HG03354 (cell line): Measurements from ENCODE around the gene NR1H3.
"Not testable (repeated sequence)": the region's sequence is repeated elsewhere in the genome, so short reads cannot be mapped to it uniquely, and the experiment has no call there.

Source experiments
- ATAC-seq: cut with Tn5 transposase; IDR thresholded peaks from one replicate; pipeline ENCODE4 v1.9.1; 2021; ENCODE audit warnings: mild to moderate bottlenecking; ENCODE audit not compliant: unreplicated experiment, poor library complexity, severe bottlenecking

Gene NR1H3

DNA sequence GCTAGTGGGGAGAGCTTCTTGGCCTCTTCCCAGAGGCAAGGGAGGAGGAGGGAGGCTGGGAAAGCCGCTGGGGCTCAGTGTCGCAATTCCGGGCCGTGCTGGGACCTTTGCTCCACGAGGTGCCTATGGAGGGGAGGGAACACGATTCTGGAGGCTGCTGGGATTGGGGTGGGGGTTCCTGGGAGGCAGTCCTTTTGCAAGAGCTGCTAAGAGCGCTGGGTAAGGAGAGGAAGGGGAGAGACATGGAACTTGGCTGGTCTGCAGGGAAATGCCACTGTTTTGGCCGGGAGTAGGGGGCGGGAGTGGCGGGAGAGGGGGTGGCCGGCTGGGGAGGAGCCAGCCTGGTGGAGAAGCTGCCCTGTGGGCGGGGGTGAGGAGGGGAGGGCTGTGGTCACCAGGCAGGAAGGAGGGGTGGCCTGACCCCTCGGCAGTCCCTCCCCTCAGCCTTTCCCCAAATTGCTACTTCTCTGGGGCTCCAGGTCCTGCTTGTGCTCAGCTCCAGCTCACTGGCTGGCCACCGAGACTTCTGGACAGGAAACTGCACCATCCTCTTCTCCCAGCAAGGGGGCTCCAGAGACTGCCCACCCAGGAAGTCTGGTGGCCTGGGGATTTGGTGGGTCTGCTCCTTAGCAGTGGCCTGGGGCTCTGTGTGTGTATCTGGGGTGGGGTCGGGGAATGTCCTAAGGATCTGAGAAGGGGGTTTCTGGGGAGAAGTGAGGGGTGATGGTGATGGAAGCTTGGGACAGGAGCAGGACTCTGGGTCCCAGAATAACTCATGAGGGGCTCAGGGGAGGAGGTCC is at the start of gene NR1H3:
Gene NR1H3, plus strand, starts transcription at position 480 of the 800 bp plus-strand sequence. CDS start 1,221 bp downstream, outside the sequence.
- ATAC-seq = no peak

DNA sequence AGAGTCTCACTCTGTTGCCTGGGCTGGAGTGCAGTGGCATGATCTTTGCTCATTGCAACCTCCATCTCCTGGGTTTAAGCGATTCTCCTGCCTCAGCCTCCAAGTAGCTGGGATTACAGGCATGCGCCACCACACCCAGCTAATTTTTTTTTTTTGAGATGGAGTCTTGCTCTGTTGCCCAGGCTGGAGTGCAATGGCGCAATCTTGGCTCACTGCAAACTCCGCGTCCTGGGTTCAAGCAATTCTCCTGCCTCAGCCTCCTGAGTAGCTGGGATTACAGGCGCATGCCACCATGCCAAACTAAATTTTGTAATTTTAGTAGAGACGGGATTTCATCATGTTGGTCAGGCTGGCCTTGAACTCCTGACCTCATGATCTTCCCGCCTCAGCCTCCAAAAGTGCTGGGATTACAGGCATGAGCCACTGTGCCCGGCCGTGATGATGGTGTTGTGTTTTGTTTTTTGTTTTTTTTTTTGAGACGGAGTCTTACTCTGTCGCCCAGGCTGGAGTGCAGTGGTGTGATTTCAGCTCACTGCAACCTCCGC is 49.7 kb upstream of the NR1H3 start:
- not testable (repeated sequence) for ATAC-seq

DNA sequence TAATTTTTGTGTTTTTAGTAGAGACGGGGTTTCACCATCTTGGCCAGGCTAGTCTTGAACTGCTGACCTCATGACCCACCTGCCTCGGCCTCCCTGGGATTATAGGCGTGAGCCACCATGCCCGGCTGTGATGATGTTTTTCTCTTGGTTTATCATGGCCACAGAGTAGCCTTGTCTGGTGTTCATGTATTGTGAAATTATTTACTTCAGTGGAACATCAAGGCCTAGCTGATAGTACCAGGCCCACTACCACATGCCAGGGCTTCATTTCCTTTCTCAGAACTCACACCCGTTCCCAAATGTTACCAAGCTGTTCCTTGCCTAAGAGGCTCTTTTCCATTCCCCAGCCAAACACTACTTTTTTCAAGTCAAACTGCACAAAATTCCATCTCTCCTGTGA is 49.2 kb upstream of the NR1H3 start:
- ATAC-seq = no peak

DNA sequence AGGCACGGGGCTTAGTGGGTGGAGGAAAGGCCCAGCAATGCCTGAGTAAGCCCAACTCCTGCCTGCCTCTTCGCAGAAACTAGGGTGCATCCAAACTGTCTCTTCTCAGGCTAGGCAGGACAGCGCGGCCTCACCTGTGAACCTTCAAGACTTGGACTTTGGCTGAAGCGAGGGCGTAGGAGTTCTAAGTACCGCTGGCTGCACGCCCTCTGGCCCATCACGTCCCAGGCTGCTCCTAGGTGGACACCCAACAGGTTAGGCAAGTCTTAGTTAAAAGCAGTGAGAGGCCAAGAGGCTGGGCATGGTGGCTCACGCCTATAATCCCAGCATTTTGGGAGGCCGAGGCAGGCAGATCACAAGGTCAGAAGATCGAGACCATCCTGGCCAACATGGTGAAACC is 44.9 kb upstream of the NR1H3 start:
- ATAC-seq = no peak

DNA sequence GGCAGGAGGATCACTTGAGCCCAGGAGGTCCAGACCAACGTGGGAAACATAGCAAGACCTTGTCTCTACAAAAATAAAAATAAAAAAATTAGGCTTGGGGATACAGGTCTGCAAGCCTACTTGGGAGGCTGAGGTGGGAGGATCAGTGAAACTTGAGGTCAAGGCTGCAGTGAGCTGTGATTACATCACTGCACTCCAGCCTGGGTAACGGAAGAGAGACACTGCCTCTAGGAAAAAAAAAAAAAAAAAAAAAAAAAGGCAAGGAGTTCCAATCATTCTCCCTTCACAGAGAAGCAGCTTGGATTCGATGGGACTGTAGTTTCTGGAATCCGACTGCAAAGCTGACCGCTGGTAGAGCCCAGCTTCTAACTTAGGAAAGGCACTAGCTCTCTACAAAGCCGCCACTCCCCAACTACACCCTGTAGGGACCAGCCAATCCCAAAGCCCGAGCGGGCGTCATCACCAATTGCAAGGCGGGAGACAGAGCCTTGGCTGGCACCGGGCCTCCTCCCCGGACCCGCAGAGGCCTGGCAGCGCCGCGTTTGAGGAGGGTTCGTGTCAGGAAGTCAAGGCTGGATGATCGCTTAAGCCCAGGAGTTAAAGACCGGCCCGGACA is 43.7 kb upstream of the NR1H3 start:
- ATAC-seq = peak; percentile 76

DNA sequence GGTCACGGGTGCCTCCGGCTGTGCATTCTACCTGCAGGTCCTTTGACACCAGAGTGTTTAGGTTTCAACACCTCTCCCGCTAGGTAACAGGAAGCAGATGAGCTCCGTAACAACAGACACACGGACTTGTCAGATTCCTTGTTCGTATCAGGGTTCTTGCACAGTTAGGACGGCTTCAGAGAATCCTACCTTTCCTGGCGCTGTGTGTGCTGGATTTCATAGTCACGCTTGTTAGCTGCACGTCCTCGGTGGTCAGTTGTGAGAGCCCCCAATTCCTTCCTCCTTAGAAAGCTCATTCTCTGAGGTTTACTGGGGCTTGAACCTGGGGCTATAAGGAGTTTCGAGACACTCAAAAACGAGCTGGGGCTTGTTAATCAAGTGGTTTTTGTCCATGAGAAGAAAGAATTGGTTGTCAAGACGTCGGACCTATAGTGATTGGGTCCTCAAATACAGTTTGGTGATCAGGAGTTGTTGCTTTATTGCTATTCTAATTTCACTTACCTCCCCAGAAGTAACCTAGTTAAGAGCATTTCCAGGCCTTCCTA is 42.4 kb upstream of the NR1H3 start:
- ATAC-seq = no peak

DNA sequence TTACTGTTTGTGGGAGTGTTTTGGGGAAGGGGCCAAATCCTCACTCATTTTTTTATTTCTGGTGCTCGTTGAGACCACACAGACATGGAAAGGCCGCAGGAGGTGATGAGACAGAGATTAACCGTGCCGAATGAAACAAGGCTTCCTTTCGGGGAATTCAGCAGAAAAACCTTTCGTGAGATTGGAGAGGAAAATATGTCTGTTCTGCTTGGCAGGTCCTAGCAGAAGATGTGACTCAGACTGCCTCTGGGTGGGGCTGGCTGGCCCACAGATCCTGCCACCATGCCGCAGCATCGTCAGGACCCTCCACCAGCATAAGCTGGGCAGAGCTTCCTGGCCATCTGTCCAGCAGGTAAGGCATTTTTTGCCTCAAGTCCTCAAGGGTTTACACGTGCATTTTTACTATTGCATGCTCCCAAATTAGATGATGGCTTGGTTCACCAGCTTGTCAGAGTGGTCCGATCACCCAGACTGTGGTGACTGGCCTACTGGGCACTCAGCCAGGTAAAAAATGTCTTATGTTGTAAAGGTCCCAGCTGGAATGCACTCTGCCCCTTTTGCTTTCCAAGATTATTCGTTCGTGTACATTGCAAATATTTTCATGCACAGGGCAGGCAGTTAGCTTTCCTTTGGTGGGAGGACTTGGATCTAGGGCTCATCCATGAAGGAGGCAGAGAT is 41.5 kb upstream of the NR1H3 start:
- ATAC-seq = peak; percentile 23

DNA sequence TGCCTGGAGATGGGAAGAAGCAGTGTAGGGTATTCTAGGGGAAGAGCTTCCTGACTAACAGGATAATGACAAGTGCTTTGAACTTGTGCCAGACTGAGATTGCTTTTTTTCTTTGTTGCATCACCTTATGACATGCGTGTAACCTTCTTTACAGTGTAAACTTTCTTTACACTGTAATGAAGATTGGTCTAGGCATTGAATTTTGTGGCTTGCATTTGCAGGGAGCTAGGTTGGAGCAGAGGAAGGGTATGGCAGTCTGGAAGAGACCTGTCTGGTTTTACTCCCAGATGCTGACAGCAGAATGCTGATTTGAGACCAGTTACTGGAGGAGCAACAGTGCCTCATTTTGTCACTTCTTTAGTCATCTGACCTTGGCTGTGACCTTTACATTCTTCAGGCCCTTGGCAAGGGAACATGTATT is 37.4 kb upstream of the NR1H3 start:
- no peak for ATAC-seq

DNA sequence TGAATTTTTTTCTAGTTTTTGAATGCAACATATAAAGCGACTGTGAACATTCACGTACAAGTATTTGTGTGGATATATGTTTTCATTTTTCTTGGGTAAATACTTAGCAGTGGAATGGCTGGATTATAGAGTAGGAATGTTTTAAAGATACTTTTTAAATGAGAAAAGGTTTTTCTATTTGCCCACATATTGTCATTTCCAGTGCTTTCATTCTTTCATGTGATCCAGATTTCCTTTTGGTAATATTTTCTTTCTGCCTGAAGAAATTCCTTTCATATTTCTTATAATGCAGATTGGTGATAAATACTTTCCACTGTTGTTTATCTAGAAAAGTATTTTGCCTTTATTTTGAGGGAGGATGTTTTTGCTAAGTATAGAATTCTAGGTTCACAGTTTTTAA is 35.1 kb upstream of the NR1H3 start:
- no peak for ATAC-seq

DNA sequence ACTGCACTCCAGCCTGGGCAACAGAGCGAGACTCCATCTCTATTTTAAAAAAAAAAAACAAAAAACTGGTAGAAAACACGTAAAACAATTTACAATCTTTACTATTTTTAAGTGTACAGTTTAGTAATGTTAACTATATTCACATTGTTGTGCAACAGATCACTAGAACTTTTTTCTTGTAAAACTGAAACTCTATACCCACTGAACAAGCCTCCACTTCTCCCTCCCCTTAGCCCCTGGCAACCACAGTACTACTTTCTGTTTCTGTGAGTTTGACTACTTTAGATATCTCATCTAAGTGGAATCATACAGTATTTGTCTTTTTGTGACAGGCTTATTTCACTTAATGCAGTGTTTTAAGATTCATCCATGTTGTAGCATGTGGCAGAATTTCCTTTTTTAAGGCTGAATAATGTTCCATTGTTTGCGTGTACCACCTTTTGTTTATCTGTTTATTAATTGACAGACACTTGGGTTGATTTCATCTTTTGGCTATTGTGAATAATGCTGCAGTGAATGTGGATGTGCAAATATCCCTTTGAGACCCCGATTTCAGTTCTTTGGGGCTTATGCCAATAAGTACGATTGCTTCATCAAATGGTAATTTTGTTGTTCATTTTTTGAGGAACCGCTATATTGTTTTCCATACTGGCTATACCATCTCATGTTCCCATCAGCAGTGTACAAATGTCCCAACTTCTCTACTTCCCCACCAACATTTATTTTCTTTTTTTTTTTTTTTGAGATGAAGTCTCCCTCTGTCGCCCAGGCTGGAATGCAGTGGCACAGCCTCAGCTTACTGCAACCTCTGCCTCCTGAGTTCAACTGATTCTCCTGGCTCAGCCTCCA is 32.0 kb upstream of the NR1H3 start:
- ATAC-seq = peak; percentile 85

DNA sequence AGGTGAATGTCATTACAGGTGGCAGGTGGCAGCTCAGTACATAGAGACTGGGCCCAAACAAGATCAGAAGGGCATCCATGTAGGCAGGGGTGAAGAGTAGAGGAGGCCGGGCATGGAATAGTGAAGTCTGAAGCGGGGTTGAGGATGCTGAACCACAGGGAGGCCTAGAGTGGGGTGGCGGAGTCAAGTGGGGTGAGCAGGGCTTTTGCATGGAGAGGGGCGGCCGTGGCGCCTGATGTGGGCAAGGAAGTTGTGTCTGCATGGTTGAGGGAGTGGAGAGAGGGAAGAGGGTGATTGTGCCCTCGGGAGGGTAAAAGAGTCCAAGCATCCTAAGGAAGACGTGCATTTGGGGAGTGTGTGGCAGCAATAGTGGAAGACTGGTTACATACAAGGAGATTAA is 28.6 kb upstream of the NR1H3 start:
- ATAC-seq = no peak

DNA sequence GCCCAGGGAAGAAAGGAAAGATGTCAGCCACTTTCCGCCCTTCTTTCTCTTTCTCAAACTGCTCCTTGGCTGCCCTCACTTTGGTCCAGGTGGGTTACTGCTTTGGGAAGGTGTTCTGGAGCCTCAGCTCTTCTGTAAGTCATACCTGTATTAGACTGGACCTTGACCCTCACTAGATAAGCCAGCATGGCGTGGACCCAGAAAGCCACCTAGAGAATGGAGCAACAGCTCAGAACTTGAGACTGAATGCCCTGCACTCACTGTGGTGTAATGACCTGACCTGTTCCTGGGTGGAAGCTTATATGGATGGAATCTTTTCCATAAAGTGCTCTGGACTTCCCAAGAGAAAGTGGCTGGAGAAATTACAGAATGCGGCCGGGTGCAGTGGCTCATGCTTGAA is 24.7 kb upstream of the NR1H3 start:
- ATAC-seq = no peak

DNA sequence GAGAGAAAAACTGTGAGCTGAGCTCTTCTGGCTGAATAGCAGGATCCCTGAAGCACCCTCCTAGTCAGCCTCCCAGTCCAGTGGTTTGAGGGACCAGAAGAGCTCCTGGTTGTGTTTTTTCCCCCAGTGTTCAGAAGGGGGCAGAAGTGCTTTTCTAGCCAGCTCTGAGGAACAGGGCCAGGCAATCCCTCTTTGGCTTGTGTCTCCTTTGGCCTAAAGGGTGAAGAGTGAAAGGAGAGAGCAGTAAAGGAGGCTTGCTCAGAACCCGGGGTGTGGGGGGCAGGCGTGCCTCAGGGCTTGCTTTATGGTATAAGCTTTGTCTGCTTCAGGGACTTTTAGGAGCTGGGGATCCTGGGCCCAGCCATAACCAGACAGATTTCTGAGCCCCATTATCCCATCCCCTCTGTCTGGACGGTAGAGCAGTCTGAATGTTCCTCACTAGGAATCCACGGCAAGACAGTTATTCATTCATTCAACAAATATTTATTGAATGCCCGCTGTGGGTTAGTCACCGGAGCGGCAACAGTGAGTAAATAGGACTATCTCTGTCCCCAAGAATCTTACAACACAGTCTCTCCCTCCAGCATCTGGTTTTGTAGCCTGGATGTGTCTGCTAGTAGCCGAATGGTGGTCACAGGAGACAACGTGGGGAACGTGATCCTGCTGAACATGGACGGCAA is 23.7 kb upstream of the NR1H3 start:
- ATAC-seq = no peak

DNA sequence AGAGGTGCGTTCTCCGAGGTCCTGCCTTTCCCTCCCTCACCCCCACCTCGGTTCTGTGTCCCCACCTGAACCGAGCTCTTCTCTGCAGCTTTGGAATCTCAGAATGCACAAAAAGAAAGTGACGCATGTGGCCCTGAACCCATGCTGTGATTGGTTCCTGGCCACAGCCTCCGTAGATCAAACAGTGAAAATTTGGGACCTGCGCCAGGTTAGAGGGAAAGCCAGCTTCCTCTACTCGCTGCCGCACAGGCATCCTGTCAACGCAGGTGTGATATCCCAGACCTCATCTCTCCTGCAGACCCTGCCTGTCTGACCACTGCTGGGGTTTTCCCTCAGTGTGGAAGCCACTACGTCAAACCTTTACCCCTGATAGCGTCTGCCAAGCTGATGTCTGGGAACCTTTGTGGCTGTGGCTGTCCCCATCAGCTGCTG is 23.1 kb upstream of the NR1H3 start:
- ATAC-seq = no peak

DNA sequence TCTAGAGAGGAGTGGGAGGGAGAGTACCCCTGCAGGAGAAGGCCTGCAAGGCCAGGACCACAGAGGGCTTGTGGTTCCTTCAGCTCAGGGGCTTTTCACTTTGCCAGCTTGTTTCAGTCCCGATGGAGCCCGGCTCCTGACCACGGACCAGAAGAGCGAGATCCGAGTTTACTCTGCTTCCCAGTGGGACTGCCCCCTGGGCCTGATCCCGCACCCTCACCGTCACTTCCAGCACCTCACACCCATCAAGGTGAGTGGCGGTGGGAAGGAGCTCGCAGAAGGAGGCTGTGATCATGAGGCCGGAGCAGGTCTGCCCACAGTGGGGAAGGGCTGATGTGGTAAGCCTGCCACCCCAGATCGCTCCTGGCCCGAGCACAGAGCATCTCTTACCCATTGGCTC is 22.6 kb upstream of the NR1H3 start:
- ATAC-seq = no peak

DNA sequence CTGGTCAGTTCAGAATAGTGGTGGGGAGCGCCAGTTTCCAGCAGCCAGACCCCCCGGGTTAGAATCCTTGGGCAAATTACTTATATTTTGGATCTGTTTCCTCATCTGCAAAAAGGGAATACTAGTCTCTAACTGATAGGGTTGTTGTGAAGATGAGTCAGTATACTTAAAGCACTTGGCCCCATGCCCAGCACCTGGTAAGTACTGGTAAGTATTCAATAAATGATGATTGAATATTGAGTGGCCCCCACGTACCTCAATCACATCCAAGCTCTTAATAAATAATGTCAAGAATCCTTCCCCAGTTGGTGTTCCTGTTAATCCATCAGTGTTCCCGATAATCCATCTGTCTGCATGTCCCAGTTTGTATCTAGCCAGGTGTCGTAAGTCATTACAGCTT is 21.3 kb upstream of the NR1H3 start:
- ATAC-seq = no peak

DNA sequence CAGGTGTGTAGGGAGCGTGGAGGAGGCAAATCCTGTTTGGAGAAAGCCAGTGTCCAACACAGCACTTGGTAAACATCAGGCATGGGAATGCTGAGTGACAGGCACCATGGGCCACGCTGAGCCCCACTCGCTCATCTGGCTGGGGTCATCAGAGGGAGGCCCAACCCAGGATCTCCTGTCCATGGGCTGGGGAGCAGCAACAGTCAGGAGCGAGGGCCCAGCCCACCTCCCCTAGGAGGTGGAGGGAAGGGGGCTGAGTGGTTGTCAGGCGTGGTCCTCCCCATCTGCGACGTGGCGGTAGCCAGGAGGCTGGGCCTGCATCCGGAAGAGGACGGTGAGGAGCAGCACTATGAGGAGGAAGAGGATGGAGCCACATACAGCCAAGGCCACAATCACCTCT is 17.9 kb upstream of the NR1H3 start:
- no peak for ATAC-seq

DNA sequence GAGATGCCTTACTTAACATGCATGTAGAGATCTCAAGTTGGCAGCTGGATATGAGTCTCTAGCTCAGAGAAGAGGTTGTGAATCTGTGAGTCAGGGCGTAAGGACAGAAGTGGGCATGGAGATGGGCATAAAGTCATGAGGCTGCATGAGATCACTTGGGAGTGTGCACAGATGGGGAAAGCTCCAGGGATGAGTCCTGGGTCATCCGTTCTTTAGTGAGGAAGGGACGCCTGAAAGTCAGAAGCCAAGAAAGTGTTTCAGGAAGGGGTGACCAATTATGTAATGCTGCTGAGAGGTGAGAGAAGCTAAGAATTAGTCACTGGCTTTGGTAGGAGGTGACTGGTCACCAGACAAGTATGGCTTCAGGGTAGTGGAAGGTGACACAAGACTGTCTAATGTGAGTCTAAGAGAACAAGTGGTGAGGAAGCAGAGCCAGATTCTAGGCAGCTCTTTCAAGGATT is 15.9 kb upstream of the NR1H3 start:
- no peak for ATAC-seq
